ENCODE results near the gene OR10H5.
A peak's percentile ranks its signal among the peaks of the same experiment; 100 is the strongest.
"Not testable (repeated sequence)": the region's sequence is repeated elsewhere in the genome, so short reads cannot be mapped to it uniquely, and the experiment has no call there.

OR10H5 gene

GRCh38 chr19:15811476-15811875 is 24.0 kb downstream of the OR10H5 start:
- no peak for DNase-seq (ENCODE audit: low read depth)

- DNase-seq (ENCODE audit: low read depth): no peak
These were observed 24.7 kb downstream of the OR10H5 start for GRCh38 chr19:15812060-15812722.

GRCh38 chr19:15813916-15814315 is 26.5 kb downstream of the OR10H5 start:
- no peak for DNase-seq (ENCODE audit: low read depth)

- no peak for DNase-seq (ENCODE audit: low read depth)
These were observed 27.8 kb downstream of the OR10H5 start, which contains the start of gene OR10H1 for GRCh38 chr19:15815306-15815705. TSS of gene OR10H1 (minus strand) at chr19:15815664. CDS start at chr19:15808037, 7,627 bp downstream.

GRCh38 chr19:15820646-15821045 is 33.2 kb downstream of the OR10H5 start:
- DNase-seq (ENCODE audit: low read depth): no peak

GRCh38 chr19:15825753-15826152 is 38.3 kb downstream of the OR10H5 start:
- DNase-seq (ENCODE audit: low read depth): no peak

- DNase-seq (ENCODE audit: low read depth): no peak
These were observed 40.7 kb downstream of the OR10H5 start for GRCh38 chr19:15828121-15828610.

GRCh38 chr19:15828611-15829305 is 41.3 kb downstream of the OR10H5 start:
- not testable (repeated sequence) for DNase-seq (ENCODE audit: low read depth)

GRCh38 chr19:15829306-15829698 is 41.8 kb downstream of the OR10H5 start:
- no peak for DNase-seq (ENCODE audit: low read depth)

- DNase-seq (ENCODE audit: low read depth): no peak
These were observed 42.3 kb downstream of the OR10H5 start for GRCh38 chr19:15829786-15830185.

GRCh38 chr19:15831626-15832025 is 44.2 kb downstream of the OR10H5 start:
- no peak for DNase-seq (ENCODE audit: low read depth)

- not testable (repeated sequence) for DNase-seq (ENCODE audit: low read depth)
These were observed 46.8 kb downstream of the OR10H5 start for GRCh38 chr19:15834232-15834631.

GRCh38 chr19:15835565-15836329 is 48.3 kb downstream of the OR10H5 start:
- not testable (repeated sequence) for DNase-seq (ENCODE audit: low read depth)

- peak; percentile 76 for DNase-seq (ENCODE audit: low read depth)
These were observed 49.1 kb downstream of the OR10H5 start for GRCh38 chr19:15836330-15837220.

GRCh38 chr19:15837221-15837731 is 49.8 kb downstream of the OR10H5 start:
- no peak for DNase-seq (ENCODE audit: low read depth)

- no peak for DNase-seq (ENCODE audit: low read depth)
These were observed 50.9 kb downstream of the OR10H5 start for GRCh38 chr19:15838351-15838750.

GRCh38 chr19:15839888-15840287 is 52.4 kb downstream of the OR10H5 start:
- not testable (repeated sequence) for DNase-seq (ENCODE audit: low read depth)

GRCh38 chr19:15840833-15841232 is 53.4 kb downstream of the OR10H5 start:
- DNase-seq (ENCODE audit: low read depth): no peak

- no peak for DNase-seq (ENCODE audit: low read depth)
These were observed 54.6 kb downstream of the OR10H5 start for GRCh38 chr19:15841875-15842569.

GRCh38 chr19:15843203-15843893 is 55.9 kb downstream of the OR10H5 start:
- no peak for DNase-seq (ENCODE audit: low read depth)
